Kidney epithelial cell (primary cell): Measurements from ENCODE around the gene JOSD1. TPM values are rescaled to one million over a fixed set of nuclear protein-coding genes. Genes with fewer than 3 reads are reported as not detected.

Source experiments
- DNase-seq: peaks from one replicate; pipeline ENCODE4 v3.0.0-alpha.2; 2010; ENCODE audit warnings: low read depth
- H3K27me3 ChIP-seq: 2 replicates; pipeline ENCODE4 v1.6.0; 2011; ENCODE audit warnings: low read length; ENCODE audit not compliant: control insufficient read depth, insufficient read depth
- H3K36me3 ChIP-seq: 2 replicates; pipeline ENCODE4 v1.5.1; 2011; ENCODE audit warnings: low read length; ENCODE audit not compliant: control insufficient read depth, insufficient read depth
- H3K4me3 ChIP-seq: 2 replicates; pipeline ENCODE4 v1.5.1; 2011; ENCODE audit warnings: low read depth, mild to moderate bottlenecking, control low read depth, low read length
- CTCF ChIP-seq: IDR thresholded peaks from 2 replicates; pipeline ENCODE4 v1.5.1; 2011; ENCODE audit warnings: mild to moderate bottlenecking, moderate library complexity, low read length, control low read depth, inconsistent platforms; ENCODE audit not compliant: insufficient read depth, poor library complexity, severe bottlenecking
- total RNA-seq: library from RNA; depleted of rRNA; stranded (reverse); fragments of >200 nt; gene quantifications from 2 replicates; pipeline ENCODE4 v1.2.3, GENCODE V29; 2015

JOSD1 gene
- total RNA-seq, 1 donor from 2014 or later, result 97.3 TPM

GRCh38 chr22:38739300-38740055, 38.7 kb upstream of the JOSD1 start:
- TF ChIP-seq CTCF, result no peak
- H3K36me3 ChIP-seq, result peaks cover 3% of the 10 kb centered on the region

GRCh38 chr22:38738475-38739070, 37.8 kb upstream of the JOSD1 start:
- no peak for DNase-seq
- TF ChIP-seq CTCF, result no peak
- Histone ChIP-seq H3K4me3 (no peak overlapping the region), H3K36me3 (peaks cover 3% of the 10 kb centered on the region), H3K27me3 (no peaks in the 10 kb centered on the region)

More at GRCh38 chr22:38739300-38740055, 38.7 kb upstream of the JOSD1 start:
- Histone ChIP-seq H3K4me3 (no peak overlapping the region), H3K27me3 (no peaks in the 10 kb centered on the region)
- DNase-seq, result no peak

GRCh38 chr22:38737302-38738060, 36.7 kb upstream of the JOSD1 start:
- peaks cover 3% of the 10 kb centered on the region for H3K36me3 ChIP-seq
- TF ChIP-seq CTCF, result no peak
- no peak overlapping the region for H3K4me3 ChIP-seq
- no peaks in the 10 kb centered on the region for H3K27me3 ChIP-seq
- no peak for DNase-seq

GRCh38 chr22:38736257-38736570, 35.5 kb upstream of the JOSD1 start:
- TF ChIP-seq CTCF, result no peak
- DNase-seq, result no peak
- Histone ChIP-seq H3K27me3 (no peaks in the 10 kb centered on the region), H3K36me3 (peaks cover 3% of the 10 kb centered on the region), H3K4me3 (no peak overlapping the region)

- H3K4me3 ChIP-seq, result no peak overlapping the region
- no peaks in the 10 kb centered on the region for H3K27me3 ChIP-seq
- H3K36me3 ChIP-seq, result peaks cover 4% of the 10 kb centered on the region
- no peak for DNase-seq
- TF ChIP-seq CTCF, result no peak
Observed at GRCh38 chr22:38735465-38736256, 34.9 kb upstream of the JOSD1 start.
